HEK293 (cell line): ENCODE measurements around the gene PADI3.

ENCODE experiments used
- GFI1B ChIP-seq: fragments of 450-650 bp; formaldehyde crosslinking; IDR thresholded peaks from 2 replicates; pipeline ENCODE4 v1.5.1; 2016; ENCODE audit warnings: missing biosample characterization, missing genetic modification characterization
- HOXD13 ChIP-seq: sonication (generic); formaldehyde crosslinking; IDR thresholded peaks from 2 replicates; pipeline ENCODE4 v1.8.0; 2022; ENCODE audit warnings: missing genetic modification reagents, borderline replicate concordance
- KLF7 ChIP-seq: fragments of 450-650 bp; formaldehyde crosslinking; IDR thresholded peaks from 2 replicates; pipeline ENCODE4 v1.5.1; 2016; ENCODE audit warnings: missing biosample characterization, missing genetic modification characterization, borderline replicate concordance
- SCRT2 ChIP-seq: fragments of 450-650 bp; formaldehyde crosslinking; IDR thresholded peaks from 2 replicates; pipeline ENCODE4 v1.5.1; 2016; ENCODE audit warnings: missing biosample characterization, missing genetic modification characterization
- WT1 ChIP-seq: fragments of 450-650 bp; formaldehyde crosslinking; IDR thresholded peaks from 2 replicates; pipeline ENCODE4 v1.5.1; 2016; ENCODE audit warnings: missing biosample characterization, missing genetic modification characterization
- ZBTB1 ChIP-seq: fragments of 450-650 bp; formaldehyde crosslinking; IDR thresholded peaks from 2 replicates; pipeline ENCODE4 v1.5.1; 2016; ENCODE audit warnings: missing biosample characterization, missing genetic modification characterization
- ZBTB21 ChIP-seq: fragments of 450-650 bp; formaldehyde crosslinking; IDR thresholded peaks from 2 replicates; pipeline ENCODE4 v1.5.1; 2017; ENCODE audit warnings: missing biosample characterization, missing genetic modification characterization
- ZBTB8A ChIP-seq: fragments of 450-650 bp; formaldehyde crosslinking; IDR thresholded peaks from 2 replicates; pipeline ENCODE4 v1.5.1; 2016; ENCODE audit warnings: missing biosample characterization, missing genetic modification characterization
- ZNF140 ChIP-seq: fragments of 450-650 bp; formaldehyde crosslinking; IDR thresholded peaks from 2 replicates; pipeline ENCODE4 v1.5.1; 2016; ENCODE audit warnings: missing biosample characterization, missing genetic modification characterization
- ZNF157 ChIP-seq: fragments of 450-650 bp; formaldehyde crosslinking; IDR thresholded peaks from 2 replicates; pipeline ENCODE4 v1.5.1; 2016; ENCODE audit warnings: missing biosample characterization, missing genetic modification characterization
- ZNF16 ChIP-seq: fragments of 450-650 bp; formaldehyde crosslinking; IDR thresholded peaks from 2 replicates; pipeline ENCODE4 v1.5.1; 2016; ENCODE audit warnings: low read depth, missing biosample characterization, missing genetic modification characterization
- ZNF221 ChIP-seq: fragments of 450-650 bp; formaldehyde crosslinking; IDR thresholded peaks from 2 replicates; pipeline ENCODE4 v1.5.1; 2017; ENCODE audit warnings: missing biosample characterization, missing genetic modification characterization, borderline replicate concordance
- ZNF24 ChIP-seq: fragments of 450-650 bp; formaldehyde crosslinking; IDR thresholded peaks from 2 replicates; pipeline ENCODE4 v1.5.1; 2016; ENCODE audit warnings: missing biosample characterization, missing genetic modification characterization
- ZNF266 ChIP-seq: fragments of 450-650 bp; formaldehyde crosslinking; IDR thresholded peaks from 2 replicates; pipeline ENCODE4 v1.5.1; 2016; ENCODE audit warnings: missing biosample characterization, missing genetic modification characterization, low read depth
- ZNF292 ChIP-seq: fragments of 450-650 bp; formaldehyde crosslinking; IDR thresholded peaks from 2 replicates; pipeline ENCODE4 v1.5.1; 2016; ENCODE audit warnings: low read depth, missing biosample characterization, missing genetic modification characterization, borderline replicate concordance
- ZNF394 ChIP-seq: fragments of 450-650 bp; formaldehyde crosslinking; IDR thresholded peaks from 2 replicates; pipeline ENCODE4 v1.5.1; 2016; ENCODE audit warnings: missing biosample characterization, missing genetic modification characterization, mild to moderate bottlenecking, moderate library complexity, borderline replicate concordance
- ZNF404 ChIP-seq: fragments of 450-650 bp; formaldehyde crosslinking; IDR thresholded peaks from 2 replicates; pipeline ENCODE4 v1.5.1; 2017; ENCODE audit warnings: missing biosample characterization, missing genetic modification characterization
- ZNF426 ChIP-seq: fragments of 450-650 bp; formaldehyde crosslinking; IDR thresholded peaks from 2 replicates; pipeline ENCODE4 v1.5.1; 2017; ENCODE audit warnings: missing biosample characterization, missing genetic modification characterization, mild to moderate bottlenecking, inconsistent platforms, moderate library complexity
- ZNF501 ChIP-seq: fragments of 450-650 bp; formaldehyde crosslinking; IDR thresholded peaks from 2 replicates; pipeline ENCODE4 v1.5.1; 2016; ENCODE audit warnings: missing biosample characterization, missing genetic modification characterization
- ZNF544 ChIP-seq: fragments of 450-650 bp; formaldehyde crosslinking; IDR thresholded peaks from 2 replicates; pipeline ENCODE4 v1.5.0; 2017; ENCODE audit warnings: missing biosample characterization, missing genetic modification characterization
- ZNF548 ChIP-seq: fragments of 450-650 bp; formaldehyde crosslinking; IDR thresholded peaks from 2 replicates; pipeline ENCODE4 v1.5.1; 2016; ENCODE audit warnings: missing biosample characterization, missing genetic modification characterization
- ZNF558 ChIP-seq: fragments of 450-650 bp; formaldehyde crosslinking; IDR thresholded peaks from 2 replicates; pipeline ENCODE4 v1.5.1; 2016; ENCODE audit warnings: missing biosample characterization, missing genetic modification characterization
- ZNF560 ChIP-seq: fragments of 450-650 bp; formaldehyde crosslinking; IDR thresholded peaks from 2 replicates; pipeline ENCODE4 v1.5.1; 2017; ENCODE audit warnings: missing biosample characterization, missing genetic modification characterization, borderline replicate concordance
- ZNF610 ChIP-seq: fragments of 450-650 bp; formaldehyde crosslinking; IDR thresholded peaks from 2 replicates; pipeline ENCODE4 v1.5.1; 2016; ENCODE audit warnings: missing biosample characterization, missing genetic modification characterization, borderline replicate concordance
- ZNF623 ChIP-seq: fragments of 450-650 bp; formaldehyde crosslinking; IDR thresholded peaks from 2 replicates; pipeline ENCODE4 v1.5.1; 2016; ENCODE audit warnings: missing biosample characterization, missing genetic modification characterization
- ZNF629 ChIP-seq: fragments of 450-650 bp; formaldehyde crosslinking; IDR thresholded peaks from 2 replicates; pipeline ENCODE4 v1.5.1; 2017; ENCODE audit warnings: missing biosample characterization, missing genetic modification characterization
- ZNF701 ChIP-seq: fragments of 450-650 bp; formaldehyde crosslinking; IDR thresholded peaks from 2 replicates; pipeline ENCODE4 v1.5.1; 2016; ENCODE audit warnings: missing biosample characterization, missing genetic modification characterization
- ZNF707 ChIP-seq: fragments of 450-650 bp; formaldehyde crosslinking; IDR thresholded peaks from 2 replicates; pipeline ENCODE4 v1.5.1; 2016; ENCODE audit warnings: missing biosample characterization, missing genetic modification characterization
- ZNF747 ChIP-seq: fragments of 450-650 bp; formaldehyde crosslinking; IDR thresholded peaks from 2 replicates; pipeline ENCODE4 v1.5.1; 2016; ENCODE audit warnings: missing biosample characterization, missing genetic modification characterization
- TF ChIP-seq, protein P1 (sequence below): fragments of 450-650 bp; formaldehyde crosslinking; IDR thresholded peaks from 2 replicates; pipeline ENCODE4 v1.5.1; 2016; ENCODE audit warnings: missing biosample characterization, missing genetic modification characterization
- TF ChIP-seq, protein P2 (sequence below): fragments of 450-650 bp; formaldehyde crosslinking; IDR thresholded peaks from 2 replicates; pipeline ENCODE4 v1.5.1; 2016; ENCODE audit warnings: missing biosample characterization, missing genetic modification characterization
- TF ChIP-seq, protein P3 (sequence below): fragments of 450-650 bp; formaldehyde crosslinking; IDR thresholded peaks from 2 replicates; pipeline ENCODE4 v1.5.1; 2016; ENCODE audit warnings: missing biosample characterization, missing genetic modification characterization
- TF ChIP-seq, protein P4 (sequence below): fragments of 450-650 bp; formaldehyde crosslinking; IDR thresholded peaks from 2 replicates; pipeline ENCODE4 v1.5.1; 2016; ENCODE audit warnings: missing biosample characterization, missing genetic modification characterization

Gene PADI3

DNA sequence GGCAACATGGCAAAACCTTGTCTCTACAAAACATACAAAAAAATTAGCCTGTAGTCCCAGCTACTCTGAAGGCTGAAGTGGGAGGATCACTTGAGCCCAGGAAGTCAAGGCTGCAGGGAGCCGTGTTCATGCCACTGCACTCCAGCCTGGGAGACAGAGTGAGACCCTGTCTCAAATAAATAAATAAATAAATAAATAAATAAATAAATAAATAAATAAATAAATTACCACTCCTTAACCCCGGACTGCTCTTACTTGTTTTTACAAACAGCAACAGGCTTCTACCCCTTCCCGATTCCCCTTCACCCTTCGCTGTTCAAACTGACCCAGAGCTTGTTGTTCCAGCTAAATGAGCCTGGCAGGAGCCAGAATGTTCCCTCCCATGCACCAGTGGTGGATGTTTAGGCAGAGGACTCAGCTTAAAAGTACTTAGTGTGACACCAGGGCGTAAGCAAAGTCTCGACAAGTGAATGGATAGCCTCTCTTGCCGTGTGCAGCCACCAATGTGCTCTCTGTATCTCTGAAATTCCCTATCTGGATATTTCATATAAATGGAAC lies 21.5 kb upstream of the PADI3 start (continued):
- TF ChIP-seq, protein P1, sequence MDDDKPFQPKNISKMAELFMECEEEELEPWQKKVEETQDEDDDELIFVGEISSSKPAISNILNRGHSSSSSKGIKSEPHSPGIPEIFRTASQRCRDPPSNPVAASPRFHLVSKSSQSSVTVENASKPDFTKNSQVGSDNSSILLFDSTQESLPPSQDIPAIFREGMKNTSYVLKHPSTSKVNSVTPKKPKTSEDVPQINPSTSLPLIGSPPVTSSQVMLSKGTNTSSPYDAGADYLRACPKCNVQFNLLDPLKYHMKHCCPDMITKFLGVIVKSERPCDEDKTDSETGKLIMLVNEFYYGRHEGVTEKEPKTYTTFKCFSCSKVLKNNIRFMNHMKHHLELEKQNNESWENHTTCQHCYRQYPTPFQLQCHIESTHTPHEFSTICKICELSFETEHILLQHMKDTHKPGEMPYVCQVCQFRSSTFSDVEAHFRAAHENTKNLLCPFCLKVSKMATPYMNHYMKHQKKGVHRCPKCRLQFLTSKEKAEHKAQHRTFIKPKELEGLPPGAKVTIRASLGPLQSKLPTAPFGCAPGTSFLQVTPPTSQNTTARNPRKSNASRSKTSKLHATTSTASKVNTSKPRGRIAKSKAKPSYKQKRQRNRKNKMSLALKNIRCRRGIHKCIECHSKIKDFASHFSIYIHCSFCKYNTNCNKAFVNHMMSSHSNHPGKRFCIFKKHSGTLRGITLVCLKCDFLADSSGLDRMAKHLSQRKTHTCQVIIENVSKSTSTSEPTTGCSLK (tag by site-specific recombination), result no peak
- 0 out of 2 replicates have a peak, but pooled peaks have one; percentile 27 for TF ChIP-seq ZNF548 (tag by site-specific recombination)
- TF ChIP-seq ZNF610 (tag by site-specific recombination), result no peak
- peak; percentile 94 for TF ChIP-seq ZNF140 (tag by site-specific recombination)
- TF ChIP-seq, protein P2, sequence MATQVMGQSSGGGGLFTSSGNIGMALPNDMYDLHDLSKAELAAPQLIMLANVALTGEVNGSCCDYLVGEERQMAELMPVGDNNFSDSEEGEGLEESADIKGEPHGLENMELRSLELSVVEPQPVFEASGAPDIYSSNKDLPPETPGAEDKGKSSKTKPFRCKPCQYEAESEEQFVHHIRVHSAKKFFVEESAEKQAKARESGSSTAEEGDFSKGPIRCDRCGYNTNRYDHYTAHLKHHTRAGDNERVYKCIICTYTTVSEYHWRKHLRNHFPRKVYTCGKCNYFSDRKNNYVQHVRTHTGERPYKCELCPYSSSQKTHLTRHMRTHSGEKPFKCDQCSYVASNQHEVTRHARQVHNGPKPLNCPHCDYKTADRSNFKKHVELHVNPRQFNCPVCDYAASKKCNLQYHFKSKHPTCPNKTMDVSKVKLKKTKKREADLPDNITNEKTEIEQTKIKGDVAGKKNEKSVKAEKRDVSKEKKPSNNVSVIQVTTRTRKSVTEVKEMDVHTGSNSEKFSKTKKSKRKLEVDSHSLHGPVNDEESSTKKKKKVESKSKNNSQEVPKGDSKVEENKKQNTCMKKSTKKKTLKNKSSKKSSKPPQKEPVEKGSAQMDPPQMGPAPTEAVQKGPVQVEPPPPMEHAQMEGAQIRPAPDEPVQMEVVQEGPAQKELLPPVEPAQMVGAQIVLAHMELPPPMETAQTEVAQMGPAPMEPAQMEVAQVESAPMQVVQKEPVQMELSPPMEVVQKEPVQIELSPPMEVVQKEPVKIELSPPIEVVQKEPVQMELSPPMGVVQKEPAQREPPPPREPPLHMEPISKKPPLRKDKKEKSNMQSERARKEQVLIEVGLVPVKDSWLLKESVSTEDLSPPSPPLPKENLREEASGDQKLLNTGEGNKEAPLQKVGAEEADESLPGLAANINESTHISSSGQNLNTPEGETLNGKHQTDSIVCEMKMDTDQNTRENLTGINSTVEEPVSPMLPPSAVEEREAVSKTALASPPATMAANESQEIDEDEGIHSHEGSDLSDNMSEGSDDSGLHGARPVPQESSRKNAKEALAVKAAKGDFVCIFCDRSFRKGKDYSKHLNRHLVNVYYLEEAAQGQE (tag by site-specific recombination), result peak; percentile 79
- peak; percentile 84 for TF ChIP-seq ZNF558 (tag by site-specific recombination)
- peak; percentile 98 for TF ChIP-seq ZNF394 (tag by site-specific recombination)
- TF ChIP-seq ZNF426 (tag by site-specific recombination), result peak; percentile 98
- TF ChIP-seq, protein P3, sequence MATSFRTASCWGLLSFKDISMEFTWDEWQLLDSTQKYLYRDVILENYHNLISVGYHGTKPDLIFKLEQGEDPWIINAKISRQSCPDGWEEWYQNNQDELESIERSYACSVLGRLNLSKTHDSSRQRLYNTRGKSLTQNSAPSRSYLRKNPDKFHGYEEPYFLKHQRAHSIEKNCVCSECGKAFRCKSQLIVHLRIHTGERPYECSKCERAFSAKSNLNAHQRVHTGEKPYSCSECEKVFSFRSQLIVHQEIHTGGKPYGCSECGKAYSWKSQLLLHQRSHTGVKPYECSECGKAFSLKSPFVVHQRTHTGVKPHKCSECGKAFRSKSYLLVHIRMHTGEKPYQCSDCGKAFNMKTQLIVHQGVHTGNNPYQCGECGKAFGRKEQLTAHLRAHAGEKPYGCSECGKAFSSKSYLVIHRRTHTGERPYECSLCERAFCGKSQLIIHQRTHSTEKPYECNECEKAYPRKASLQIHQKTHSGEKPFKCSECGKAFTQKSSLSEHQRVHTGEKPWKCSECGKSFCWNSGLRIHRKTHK (tag by site-specific recombination), result peak; percentile 14; the same call in 1 of the 2 replicates
- TF ChIP-seq, protein P4, sequence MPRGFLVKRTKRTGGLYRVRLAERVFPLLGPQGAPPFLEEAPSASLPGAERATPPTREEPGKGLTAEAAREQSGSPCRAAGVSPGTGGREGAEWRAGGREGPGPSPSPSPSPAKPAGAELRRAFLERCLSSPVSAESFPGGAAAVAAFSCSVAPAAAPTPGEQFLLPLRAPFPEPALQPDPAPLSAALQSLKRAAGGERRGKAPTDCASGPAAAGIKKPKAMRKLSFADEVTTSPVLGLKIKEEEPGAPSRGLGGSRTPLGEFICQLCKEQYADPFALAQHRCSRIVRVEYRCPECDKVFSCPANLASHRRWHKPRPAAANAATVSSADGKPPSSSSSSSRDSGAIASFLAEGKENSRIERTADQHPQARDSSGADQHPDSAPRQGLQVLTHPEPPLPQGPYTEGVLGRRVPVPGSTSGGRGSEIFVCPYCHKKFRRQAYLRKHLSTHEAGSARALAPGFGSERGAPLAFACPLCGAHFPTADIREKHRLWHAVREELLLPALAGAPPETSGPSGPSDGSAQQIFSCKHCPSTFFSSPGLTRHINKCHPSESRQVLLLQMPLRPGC (tag by site-specific recombination), result no peak
- no peak for TF ChIP-seq HOXD13 (CRISPR knock-in tag)
- peak; percentile 33; the same call in 1 of the 2 replicates for TF ChIP-seq KLF7 (tag by site-specific recombination)
- TF ChIP-seq ZNF747 (tag by site-specific recombination), result no peak
- peak; percentile 61; the same call in 1 of the 2 replicates for TF ChIP-seq ZNF501
- no peak for TF ChIP-seq ZNF221 (tag by site-specific recombination)
- 0 out of 2 replicates have a peak, but pooled peaks have one; percentile 19 for TF ChIP-seq WT1
- TF ChIP-seq ZNF629, result peak; percentile 72
- peak; percentile 69 for TF ChIP-seq ZBTB21 (tag by site-specific recombination)
- no peak for TF ChIP-seq ZNF16 (tag by site-specific recombination)
- TF ChIP-seq ZNF707 (tag by site-specific recombination), result no peak
- TF ChIP-seq ZBTB8A (tag by site-specific recombination), result peak; percentile 84
- 0 out of 2 replicates have a peak, but pooled peaks have one; percentile 51 for TF ChIP-seq ZBTB1 (tag by site-specific recombination)
- TF ChIP-seq ZNF701, result no peak
- TF ChIP-seq SCRT2, result peak; percentile 36; the same call in 1 of the 2 replicates
- TF ChIP-seq ZNF623 (tag by site-specific recombination), result peak; percentile 85
- TF ChIP-seq ZNF157 (tag by site-specific recombination), result 0 out of 2 replicates have a peak, but pooled peaks have one; percentile 34
- TF ChIP-seq ZNF24 (tag by site-specific recombination), result peak; percentile 51; the same call in 1 of the 2 replicates
- peak; percentile 97 for TF ChIP-seq ZNF266
- TF ChIP-seq GFI1B (tag by site-specific recombination), result peak; percentile 78
- TF ChIP-seq ZNF560, result peak; percentile 93; the same call in 1 of the 2 replicates
- peak; percentile 97 for TF ChIP-seq ZNF292 (tag by site-specific recombination)
- peak; percentile 93 for TF ChIP-seq ZNF404
- no peak for TF ChIP-seq ZNF544 (tag by site-specific recombination)
